Prostate gland (tissue), 2 donors: Measurements from ENCODE around the gene CRHBP.
"Not testable (repeated sequence)": the region's sequence is repeated elsewhere in the genome, so short reads cannot be mapped to it uniquely, and the experiment has no call there.

ENCODE experiments used
- CTCF ChIP-seq, 4 experiments: fragments of 200-600 bp in 2 of 4; fragments of 450-650 bp in 2 of 4; sonication (generic) in 2 of 4; IDR thresholded peaks; 1 replicate in 3 of 4; 2 replicates in 1 of 4; pipeline ENCODE4 v1.5.1; 2016 to 2019; ENCODE audit warnings: antibody characterized with exemption in 4 of 4, mild to moderate bottlenecking in 2 of 4, moderate library complexity in 2 of 4
- POLR2AphosphoS5 ChIP-seq: sonication (generic); formaldehyde crosslinking; IDR thresholded peaks from one replicate; pipeline ENCODE4 v1.6.1; 2017; ENCODE audit warnings: antibody characterized with exemption

- TF ChIP-seq CTCF (IDR thresholded peaks at IDR 0.05); POLR2AphosphoS5: not testable (repeated sequence)
Measured at GRCh38 chr5:76914671-76915070, 38.2 kb upstream of the CRHBP start.
